ENCODE data around the gene SLC2A13. TPM values are rescaled to one million over a fixed set of nuclear protein-coding genes. Genes with fewer than 3 reads are reported as not detected.
A peak's percentile ranks its signal among the peaks of the same experiment; 100 is the strongest.

The SLC2A13 gene
- total RNA-seq: 11.6 TPM
- long read RNA-seq, full-length matches to known transcripts: 9 of 25 reads
- long read RNA-seq, partial matches to known transcripts: 4 of 25 reads
- long read RNA-seq, other reads (novel, unspliced or antisense): 12 of 25 reads

DNA sequence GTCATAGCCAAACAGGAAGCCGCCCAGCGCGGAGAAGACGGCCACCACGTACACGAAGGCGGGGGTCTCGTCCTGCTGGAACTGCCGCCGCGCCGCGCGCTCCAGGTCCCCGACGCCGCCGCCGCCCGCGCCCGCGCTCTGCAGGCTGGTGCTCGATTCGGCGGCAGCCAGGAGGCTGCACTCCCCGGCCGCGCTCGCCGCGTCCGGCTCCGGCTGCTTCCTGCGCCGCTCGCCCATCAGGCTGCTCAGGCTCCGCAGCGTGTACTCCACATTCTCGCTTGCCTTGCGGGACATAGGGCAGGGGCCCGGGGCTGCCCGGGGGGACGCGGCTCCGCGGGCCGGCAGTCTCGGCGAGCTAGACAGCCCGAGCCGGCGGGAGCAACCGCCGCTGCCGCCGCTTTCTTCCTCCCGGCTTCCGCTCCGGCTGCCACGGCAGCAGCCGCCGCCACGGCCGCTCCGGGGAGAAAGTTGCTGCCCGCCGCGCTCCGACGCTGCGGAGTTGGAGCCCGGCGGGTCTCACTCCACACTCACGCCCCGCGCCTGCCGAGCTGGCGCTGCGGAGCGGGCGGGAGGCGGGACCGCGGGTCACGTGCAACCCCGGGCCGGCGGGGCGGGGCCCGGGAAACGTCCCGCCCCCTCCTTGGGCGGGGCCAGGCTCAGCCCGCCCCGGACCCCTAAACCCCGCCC is at the start of gene SLC2A13:
Gene SLC2A13, minus strand, starts transcription at position 567 of the 687 bp plus-strand sequence. Its CDS starts 273 bp downstream, at position 294.
- ATAC-seq: peak; percentile 97 to 98
- DNase-seq: peak; percentile 82
- Histone ChIP-seq H3K27ac (peak within 1 kb of the TSS; percentile 83), H3K4me1 (peaks cover 33% of the 10 kb centered on the region), H3K36me3 (no peaks in the 10 kb centered on the region), H3K27me3 (ENCODE audit: low read depth) (no peaks in the 10 kb centered on the region), H3K9me3 (no peaks in the 10 kb centered on the region), H3K4me3 (peak within 1 kb of the TSS; percentile 90)
- intact Hi-C loops (cut with DNase I): no loop called here
- no peak for TF ChIP-seq CTCF (IDR thresholded peaks at IDR 0.05)

DNA sequence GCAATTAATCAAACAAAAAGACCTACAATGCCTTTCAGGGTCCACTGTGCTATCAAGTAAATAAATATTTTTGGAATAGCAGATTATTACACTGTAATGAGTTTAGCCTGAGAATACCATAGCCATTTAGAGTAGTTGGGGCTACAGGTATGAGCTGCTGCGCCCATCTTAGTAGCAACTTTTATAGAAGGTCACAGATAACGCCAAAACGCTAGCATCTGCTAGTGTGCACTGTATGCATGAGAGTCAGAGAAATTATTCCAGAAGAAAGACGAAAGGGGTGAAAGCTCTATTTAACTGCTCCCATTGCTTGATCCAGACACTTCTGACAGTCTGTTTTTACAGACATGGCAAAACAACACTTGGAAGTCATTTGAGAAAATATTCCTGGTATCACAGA is 48.5 kb upstream of the SLC2A13 start:
- no peak for ATAC-seq
- Histone ChIP-seq H3K4me1 (peaks cover 20% of the 10 kb centered on the region), H3K36me3 (no peaks in the 10 kb centered on the region), H3K9me3 (no peaks in the 10 kb centered on the region), H3K4me3 (no peak overlapping the region), H3K27me3 (ENCODE audit: low read depth) (no peaks in the 10 kb centered on the region), H3K27ac (no peak overlapping the region)
- DNase-seq: no peak
- intact Hi-C loops (cut with DNase I): loop anchor here (10.0 kb wide), 2 partner anchors 90 to 160 kb away; no protein-coding TSS in a partner anchor
- TF ChIP-seq CTCF (IDR thresholded peaks at IDR 0.05): no peak

- no peak for ATAC-seq
- no peak overlapping the region for H3K4me3 ChIP-seq
- no peak for TF ChIP-seq CTCF (IDR thresholded peaks at IDR 0.05)
- H3K36me3 ChIP-seq: no peaks in the 10 kb centered on the region
- H3K9me3 ChIP-seq: no peaks in the 10 kb centered on the region
- H3K27me3 ChIP-seq (ENCODE audit: low read depth): no peaks in the 10 kb centered on the region
- no peak overlapping the region for H3K27ac ChIP-seq
- intact Hi-C loops (cut with DNase I): loop anchor here (10.0 kb wide), 2 partner anchors 91 to 161 kb away; no protein-coding TSS in a partner anchor
- DNase-seq: no peak
- H3K4me1 ChIP-seq: peaks cover 12% of the 10 kb centered on the region
Observed at GRCh38 chr12:40153432-40153831, 47.6 kb upstream of the SLC2A13 start.

DNA sequence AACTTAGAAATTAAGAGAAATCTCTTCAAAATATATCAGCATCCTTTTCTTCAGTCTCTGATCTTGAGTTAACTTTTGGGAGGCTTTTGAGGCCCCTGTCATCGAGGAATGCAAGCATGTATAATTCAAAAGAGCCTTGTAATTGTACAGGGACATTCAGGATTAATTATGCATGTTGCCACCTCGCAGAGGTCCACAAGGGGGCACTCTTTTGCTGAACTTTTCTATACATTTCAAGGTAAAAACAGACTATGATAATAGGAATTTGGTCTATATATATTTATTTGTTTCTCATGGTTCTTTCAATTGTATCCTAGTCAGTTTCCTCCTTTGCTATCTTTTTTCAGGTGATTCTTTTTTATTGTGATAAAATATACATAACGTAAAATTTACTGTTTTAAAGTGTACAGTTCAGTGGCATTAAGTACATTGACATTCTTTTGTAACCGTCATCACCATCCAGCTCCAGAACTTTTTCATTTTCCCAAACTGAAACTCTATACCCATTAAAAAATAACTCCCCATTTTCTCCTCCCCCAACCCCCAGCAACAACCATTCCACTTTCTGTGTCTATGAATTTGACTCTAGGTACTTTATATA is 47.0 kb upstream of the SLC2A13 start:
- DNase-seq: peak; percentile 52

More for the DNA sequence above, 47.0 kb upstream of the SLC2A13 start:
- Histone ChIP-seq H3K27me3 (ENCODE audit: low read depth) (no peaks in the 10 kb centered on the region), H3K9me3 (no peaks in the 10 kb centered on the region), H3K4me1 (peaks cover 8% of the 10 kb centered on the region), H3K36me3 (no peaks in the 10 kb centered on the region), H3K4me3 (no peak overlapping the region), H3K27ac (no peak overlapping the region)
- TF ChIP-seq CTCF (IDR thresholded peaks at IDR 0.05): peak; percentile 90
- intact Hi-C loops (cut with DNase I): loop anchor here (10.0 kb wide), 2 partner anchors 92 to 162 kb away; no protein-coding TSS in a partner anchor
- ATAC-seq: peak; percentile 48 to 61

Data from lower lobe of right lung (tissue), 2 donors.